ENCODE data around the gene WWOX. TPM values are rescaled to one million over a fixed set of nuclear protein-coding genes. Genes with fewer than 3 reads are reported as not detected.

Gene WWOX
- total RNA-seq, 4 donors from 2014 or later: 76.8 to 102 (median 83.6) TPM

- Histone ChIP-seq H3K27ac (no peak overlapping the region), H3K4me1 (no peaks in the 10 kb centered on the region), H3K9me3 (peaks cover 0 to 12% (median 2%) of the 10 kb centered on the region in 4 donors), H3K27me3 (no peaks in the 10 kb centered on the region), H3K4me3 (no peak overlapping the region), H3K36me3 (no peaks in the 10 kb centered on the region)
- TF ChIP-seq EP300 (IDR thresholded peaks at IDR 0.05) (no peak), POLR2A (IDR thresholded peaks at IDR 0.05) (no peak), CTCF (IDR thresholded peaks at IDR 0.05) (no peak)
- DNase-seq (ENCODE audit: low spot score in 2 of 2): no peak
- WGBS, 2 donors: 74 to 81% methylated on average over 3 of the region's 3 CpGs
Measured at GRCh38 chr16:78703936-78704335, 604.5 kb downstream of the WWOX start.

- no peaks in the 10 kb centered on the region for H3K27me3 ChIP-seq
- no peak for TF ChIP-seq POLR2A (IDR thresholded peaks at IDR 0.05)
- TF ChIP-seq EP300 (IDR thresholded peaks at IDR 0.05): no peak
- TF ChIP-seq CTCF (IDR thresholded peaks at IDR 0.05): no peak
- H3K4me1 ChIP-seq: no peaks in the 10 kb centered on the region
- H3K27ac ChIP-seq: no peak overlapping the region
- H3K36me3 ChIP-seq: no peaks in the 10 kb centered on the region
- WGBS, 2 donors: 77 to 81% methylated on average over 6 of the region's 6 CpGs
- peaks cover 0 to 12% (median 2%) of the 10 kb centered on the region in 4 donors for H3K9me3 ChIP-seq
- no peak overlapping the region for H3K4me3 ChIP-seq
- DNase-seq (ENCODE audit: low spot score in 2 of 2): no peak
Measured at GRCh38 chr16:78704416-78704815, 605.0 kb downstream of the WWOX start.

- peak in 1 of 5 experiments; percentile 22 for TF ChIP-seq CTCF (IDR thresholded peaks at IDR 0.05)
- TF ChIP-seq POLR2A (IDR thresholded peaks at IDR 0.05): no peak
- no peak for TF ChIP-seq EP300 (IDR thresholded peaks at IDR 0.05)
- no peaks in the 10 kb centered on the region for H3K27me3 ChIP-seq
- WGBS, 2 donors: 57 to 64% methylated on average over 2 of the region's 2 CpGs
Measured at GRCh38 chr16:78705694-78706093, 606.2 kb downstream of the WWOX start.

GRCh38 chr16:78706637-78707036, 607.2 kb downstream of the WWOX start:
- 89 to 92% methylated on average over 6 of the region's 6 CpGs for WGBS, 2 donors
- Histone ChIP-seq H3K4me3 (no peak overlapping the region), H3K4me1 (no peaks in the 10 kb centered on the region), H3K36me3 (no peaks in the 10 kb centered on the region), H3K27me3 (no peaks in the 10 kb centered on the region), H3K27ac (no peak overlapping the region), H3K9me3 (peaks cover 0 to 12% (median 2%) of the 10 kb centered on the region in 4 donors)
- no peak for DNase-seq (ENCODE audit: low spot score in 2 of 2)
- TF ChIP-seq POLR2A (IDR thresholded peaks at IDR 0.05): no peak
- no peak for TF ChIP-seq CTCF (IDR thresholded peaks at IDR 0.05)
- no peak for TF ChIP-seq EP300 (IDR thresholded peaks at IDR 0.05)

More at GRCh38 chr16:78705694-78706093, 606.2 kb downstream of the WWOX start:
- Histone ChIP-seq H3K4me3 (no peak overlapping the region), H3K4me1 (no peaks in the 10 kb centered on the region), H3K9me3 (peaks cover 0 to 12% (median 2%) of the 10 kb centered on the region in 4 donors), H3K27ac (no peak overlapping the region), H3K36me3 (no peaks in the 10 kb centered on the region)
- DNase-seq (ENCODE audit: low spot score in 2 of 2): no peak

- H3K4me1 ChIP-seq: no peaks in the 10 kb centered on the region
- DNase-seq (ENCODE audit: low spot score in 2 of 2): no peak
- peaks cover 0 to 12% (median 2%) of the 10 kb centered on the region in 4 donors for H3K9me3 ChIP-seq
- no peak for TF ChIP-seq POLR2A (IDR thresholded peaks at IDR 0.05)
- TF ChIP-seq CTCF (IDR thresholded peaks at IDR 0.05): no peak
- no peak for TF ChIP-seq EP300 (IDR thresholded peaks at IDR 0.05)
- 84 to 88% methylated on average over 15 of the region's 15 CpGs for WGBS, 2 donors
- H3K4me3 ChIP-seq: no peak overlapping the region
- no peaks in the 10 kb centered on the region for H3K36me3 ChIP-seq
- no peak overlapping the region for H3K27ac ChIP-seq
- H3K27me3 ChIP-seq: no peaks in the 10 kb centered on the region
Measured at GRCh38 chr16:78709137-78709884, 609.9 kb downstream of the WWOX start.
